Measurements from ENCODE around the gene COPZ2.

GRCh38 chr17:48043176-48043575 is 5.6 kb upstream of the COPZ2 start:
- TF ChIP-seq CTCF (IDR thresholded peaks at IDR 0.05) = no peak
- TF ChIP-seq POLR2A (IDR thresholded peaks at IDR 0.05) = no peak
